AG09309 (cell line): ENCODE results near the gene AK6.

Experiments used
- DNase-seq: peaks from one replicate; pipeline ENCODE4 v3.0.0-alpha.2; 2010; ENCODE audit warnings: low read depth
- H3K4me3 ChIP-seq: 2 replicates; pipeline ENCODE4 v1.5.1; 2011; ENCODE audit warnings: mild to moderate bottlenecking, low read depth, low read length, moderate library complexity; ENCODE audit not compliant: control insufficient read depth
- CTCF ChIP-seq: IDR thresholded peaks from 2 replicates; pipeline ENCODE4 v1.5.1; 2011; ENCODE audit warnings: mild to moderate bottlenecking, low read depth, low read length, inconsistent platforms; ENCODE audit not compliant: insufficient read depth, control insufficient read depth; ENCODE audit errors: missing control alignments

Gene AK6

GRCh38 chr5:69367697-69368279 lies 1.5 kb downstream of the AK6 start:
- TF ChIP-seq CTCF: no peak
- no peak for DNase-seq
- H3K4me3 ChIP-seq: peak overlapping the region; percentile 81

GRCh38 chr5:69364850-69365249 lies 4.5 kb downstream of the AK6 start:
- DNase-seq: no peak
- no peak overlapping the region for H3K4me3 ChIP-seq
- TF ChIP-seq CTCF: no peak

- no peak overlapping the region for H3K4me3 ChIP-seq
- TF ChIP-seq CTCF: peak; percentile 42
- no peak for DNase-seq
Observed at GRCh38 chr5:69364414-69364813, 4.9 kb downstream of the AK6 start.

GRCh38 chr5:69360442-69360841 lies 8.9 kb downstream of the AK6 start:
- DNase-seq: no peak
- TF ChIP-seq CTCF: no peak
- H3K4me3 ChIP-seq: no peak overlapping the region

GRCh38 chr5:69359699-69360098 lies 9.6 kb downstream of the AK6 start:
- no peak overlapping the region for H3K4me3 ChIP-seq
- DNase-seq: no peak
- no peak for TF ChIP-seq CTCF

GRCh38 chr5:69350664-69351063 lies 18.7 kb downstream of the AK6 start:
- no peak for DNase-seq

More at GRCh38 chr5:69350664-69351063, 18.7 kb downstream of the AK6 start:
- no peak for TF ChIP-seq CTCF
- no peak overlapping the region for H3K4me3 ChIP-seq
